Measurements from ENCODE around the gene RASA1. TPM values are rescaled to one million over a fixed set of nuclear protein-coding genes. Genes with fewer than 3 reads are reported as not detected.

Gene RASA1
- total RNA-seq, 2 experiments from 2014 or later, result 17.6 to 19.3 TPM

GRCh38 chr5:87360132-87360531 lies 92.4 kb downstream of the RASA1 start:
- Mint-ChIP-seq H3K4me1 (ENCODE audit: low read depth) (peaks cover 19% of the 10 kb centered on the region), H3K9me3 (no peaks in the 10 kb centered on the region), H3K27ac (no peak overlapping the region), H3K4me3 (no peak overlapping the region), H3K36me3 (ENCODE audit: low read depth) (peaks cover 27% of the 10 kb centered on the region), H3K27me3 (no peaks in the 10 kb centered on the region)
- no peak for TF ChIP-seq CTCF (IDR thresholded peaks at IDR 0.05)
- ChIA-PET POLR2A (no interaction called here), CTCF (no interaction called here)
- DNase-seq (no peak), ATAC-seq (no peak)
- intact Hi-C loops (cut with micrococcal nuclease), result no loop called here

GRCh38 chr5:87361031-87361445 lies 93.4 kb downstream of the RASA1 start:
- H3K4me3 Mint-ChIP-seq, result no peak overlapping the region
- ChIA-PET POLR2A (no interaction called here), CTCF (no interaction called here)
- TF ChIP-seq CTCF (IDR thresholded peaks at IDR 0.05), result no peak
- H3K27ac Mint-ChIP-seq, result peak overlapping the region; percentile 49
- H3K9me3 Mint-ChIP-seq, result no peaks in the 10 kb centered on the region
- peaks cover 19% of the 10 kb centered on the region for H3K4me1 Mint-ChIP-seq (ENCODE audit: low read depth)
- ATAC-seq (no peak), DNase-seq (no peak)
- no peaks in the 10 kb centered on the region for H3K27me3 Mint-ChIP-seq
- peaks cover 21% of the 10 kb centered on the region for H3K36me3 Mint-ChIP-seq (ENCODE audit: low read depth)
- intact Hi-C loops (cut with micrococcal nuclease), result no loop called here

- DNase-seq, result no peak
- no peak for ATAC-seq
- TF ChIP-seq CTCF (IDR thresholded peaks at IDR 0.05), result no peak
- Mint-ChIP-seq H3K9me3 (no peaks in the 10 kb centered on the region), H3K27ac (no peak overlapping the region), H3K36me3 (ENCODE audit: low read depth) (peaks cover 24% of the 10 kb centered on the region), H3K27me3 (no peaks in the 10 kb centered on the region), H3K4me1 (ENCODE audit: low read depth) (peaks cover 19% of the 10 kb centered on the region), H3K4me3 (no peak overlapping the region)
- ChIA-PET CTCF (no interaction called here), POLR2A (no interaction called here)
- intact Hi-C loops (cut with micrococcal nuclease), result no loop called here
Measured at GRCh38 chr5:87361536-87362213, 94.0 kb downstream of the RASA1 start.

- CTCF ChIA-PET, result no interaction called here
- Mint-ChIP-seq H3K36me3 (ENCODE audit: low read depth) (peaks cover 29% of the 10 kb centered on the region), H3K27ac (no peak overlapping the region), H3K9me3 (no peaks in the 10 kb centered on the region), H3K4me1 (ENCODE audit: low read depth) (peaks cover 13% of the 10 kb centered on the region), H3K4me3 (no peak overlapping the region), H3K27me3 (no peaks in the 10 kb centered on the region)
- intact Hi-C loops (cut with micrococcal nuclease), result no loop called here
- ATAC-seq, result no peak
- POLR2A ChIA-PET, result no interaction called here
- TF ChIP-seq CTCF (IDR thresholded peaks at IDR 0.05), result no peak
- no peak for DNase-seq
Measured at GRCh38 chr5:87367243-87367642, 99.6 kb downstream of the RASA1 start.

- no peak for TF ChIP-seq CTCF (IDR thresholded peaks at IDR 0.05)
- intact Hi-C loops (cut with micrococcal nuclease), result no loop called here
- POLR2A ChIA-PET, result no interaction called here
Measured at GRCh38 chr5:87368601-87369000, 100.9 kb downstream of the RASA1 start.

More at GRCh38 chr5:87368601-87369000, 100.9 kb downstream of the RASA1 start:
- no peak for DNase-seq
- CTCF ChIA-PET, result no interaction called here
- Mint-ChIP-seq H3K27ac (no peak overlapping the region), H3K4me3 (no peak overlapping the region), H3K9me3 (no peaks in the 10 kb centered on the region), H3K27me3 (no peaks in the 10 kb centered on the region), H3K4me1 (ENCODE audit: low read depth) (peaks cover 11% of the 10 kb centered on the region), H3K36me3 (ENCODE audit: low read depth) (peaks cover 36% of the 10 kb centered on the region)
- no peak for ATAC-seq

Data from activated CD8-positive, alpha-beta T cell treated with anti-CD3 and anti-CD28 coated beads for 36 hours (primary cell).